Activated naive CD8-positive, alpha-beta T cell (primary cell): ENCODE measurements around the gene MYOZ1.
A peak's percentile ranks its signal among the peaks of the same experiment; 100 is the strongest.

Source experiments
- H3K27ac Mint-ChIP-seq: one replicate; pipeline ENCODE4 v1.8.0; 2021; ENCODE audit warnings: mixed read lengths
- H3K27me3 Mint-ChIP-seq: one replicate; pipeline ENCODE4 v1.8.0; 2021; ENCODE audit warnings: mixed read lengths
- H3K36me3 Mint-ChIP-seq: one replicate; pipeline ENCODE4 v1.8.0; 2021; ENCODE audit warnings: mixed read lengths
- H3K4me1 Mint-ChIP-seq: one replicate; pipeline ENCODE4 v1.8.0; 2021; ENCODE audit warnings: low read depth, mixed read lengths
- H3K4me3 Mint-ChIP-seq: one replicate; pipeline ENCODE4 v1.8.0; 2021; ENCODE audit warnings: mild to moderate bottlenecking, mixed read lengths
- H3K9me3 Mint-ChIP-seq: one replicate; pipeline ENCODE4 v1.8.0; 2021; ENCODE audit warnings: low read depth, mixed read lengths

MYOZ1 gene

GRCh38 chr10:73590881-73591799 lies 50.1 kb downstream of the MYOZ1 start, which contains the start of gene USP54:
TSS of gene USP54 (minus strand) at chr10:73591342. CDS start at chr10:73575658, 15,684 bp downstream.
- Mint-ChIP-seq H3K27me3 (no peaks in the 10 kb centered on the region), H3K9me3 (no peaks in the 10 kb centered on the region), H3K36me3 (peaks cover 1% of the 10 kb centered on the region), H3K4me3 (peak within 1 kb of the TSS; percentile 72), H3K4me1 (peaks cover 18% of the 10 kb centered on the region), H3K27ac (peak within 1 kb of the TSS; percentile 2)

GRCh38 chr10:73589563-73590126 lies 51.6 kb downstream of the MYOZ1 start:
- H3K4me3 Mint-ChIP-seq = no peak overlapping the region
- peaks cover 18% of the 10 kb centered on the region for H3K4me1 Mint-ChIP-seq
- H3K36me3 Mint-ChIP-seq = peaks cover 9% of the 10 kb centered on the region
- H3K9me3 Mint-ChIP-seq = no peaks in the 10 kb centered on the region
- no peaks in the 10 kb centered on the region for H3K27me3 Mint-ChIP-seq
- no peak overlapping the region for H3K27ac Mint-ChIP-seq

GRCh38 chr10:73588656-73589055 lies 52.6 kb downstream of the MYOZ1 start:
- Mint-ChIP-seq H3K36me3 (peaks cover 9% of the 10 kb centered on the region), H3K9me3 (no peaks in the 10 kb centered on the region), H3K4me1 (peaks cover 18% of the 10 kb centered on the region), H3K27me3 (no peaks in the 10 kb centered on the region), H3K4me3 (no peak overlapping the region), H3K27ac (no peak overlapping the region)

GRCh38 chr10:73586583-73586984 lies 54.7 kb downstream of the MYOZ1 start:
- Mint-ChIP-seq H3K9me3 (no peaks in the 10 kb centered on the region), H3K27me3 (peaks cover 1% of the 10 kb centered on the region), H3K4me3 (no peak overlapping the region), H3K27ac (no peak overlapping the region), H3K4me1 (peaks cover 6% of the 10 kb centered on the region), H3K36me3 (peaks cover 9% of the 10 kb centered on the region)

GRCh38 chr10:73585327-73585726 lies 55.9 kb downstream of the MYOZ1 start:
- H3K27me3 Mint-ChIP-seq = peaks cover 1% of the 10 kb centered on the region
- H3K4me3 Mint-ChIP-seq = no peak overlapping the region
- H3K36me3 Mint-ChIP-seq = peaks cover 9% of the 10 kb centered on the region
- H3K27ac Mint-ChIP-seq = no peak overlapping the region
- no peaks in the 10 kb centered on the region for H3K9me3 Mint-ChIP-seq
- no peaks in the 10 kb centered on the region for H3K4me1 Mint-ChIP-seq

- Mint-ChIP-seq H3K36me3 (peaks cover 9% of the 10 kb centered on the region), H3K4me3 (no peak overlapping the region), H3K9me3 (no peaks in the 10 kb centered on the region), H3K27ac (no peak overlapping the region), H3K4me1 (no peaks in the 10 kb centered on the region), H3K27me3 (peaks cover 1% of the 10 kb centered on the region)
Observed at GRCh38 chr10:73584737-73585136, 56.5 kb downstream of the MYOZ1 start.

- H3K4me1 Mint-ChIP-seq = no peaks in the 10 kb centered on the region
- H3K27ac Mint-ChIP-seq = no peak overlapping the region
- peaks cover 1% of the 10 kb centered on the region for H3K27me3 Mint-ChIP-seq
- H3K9me3 Mint-ChIP-seq = no peaks in the 10 kb centered on the region
- peaks cover 9% of the 10 kb centered on the region for H3K36me3 Mint-ChIP-seq
- no peak overlapping the region for H3K4me3 Mint-ChIP-seq
Observed at GRCh38 chr10:73581918-73582317, 59.4 kb downstream of the MYOZ1 start.
